IPS-NIHi11 (cell line): ENCODE measurements around the gene FRYL.
"Not testable (repeated sequence)": the region's sequence is repeated elsewhere in the genome, so short reads cannot be mapped to it uniquely, and the experiment has no call there.

ENCODE experiments used
- DNase-seq: peaks from one replicate; pipeline ENCODE4 v3.0.0; 2012; ENCODE audit warnings: mixed read lengths, low spot score

Gene FRYL

DNA sequence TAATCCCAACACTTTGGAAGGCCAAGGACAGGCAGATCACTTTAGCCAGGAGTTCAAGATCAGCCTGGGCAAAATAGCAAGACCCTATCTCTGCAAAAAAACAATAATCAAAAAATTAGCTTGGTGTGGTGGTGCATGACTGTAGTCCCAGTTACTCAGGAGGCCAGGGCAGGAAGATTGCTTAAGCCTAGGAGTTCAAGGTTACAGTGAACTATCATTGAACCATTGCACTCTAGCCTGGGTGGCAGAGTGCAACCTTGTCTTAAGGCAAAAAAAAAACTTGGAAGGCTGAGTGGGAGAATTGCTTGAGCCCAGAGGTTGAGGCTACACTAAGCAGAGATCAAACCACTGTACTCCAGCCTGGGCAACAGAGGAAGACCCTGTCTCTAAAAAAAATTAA lies 5.2 kb upstream of the FRYL start:
- no peak for DNase-seq

DNA sequence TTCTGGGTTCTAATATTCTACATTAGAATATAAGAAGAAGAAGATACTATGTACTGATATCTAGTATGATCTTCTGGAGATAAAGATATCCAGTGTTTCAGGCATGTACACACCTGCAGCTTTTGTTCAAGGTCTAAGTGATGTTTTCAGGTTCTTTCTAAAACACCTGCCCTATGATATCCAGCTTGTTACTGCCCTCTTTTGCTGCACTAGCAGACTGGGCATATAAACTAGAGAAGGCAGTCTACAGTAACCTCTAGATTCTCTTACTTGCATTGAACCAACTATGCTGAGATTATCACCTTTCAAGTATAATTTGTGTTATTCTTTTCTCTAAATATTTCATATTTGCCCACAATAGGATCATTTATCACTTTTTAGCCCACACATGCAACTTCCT lies 1.9 kb upstream of the FRYL start:
- no peak for DNase-seq

DNA sequence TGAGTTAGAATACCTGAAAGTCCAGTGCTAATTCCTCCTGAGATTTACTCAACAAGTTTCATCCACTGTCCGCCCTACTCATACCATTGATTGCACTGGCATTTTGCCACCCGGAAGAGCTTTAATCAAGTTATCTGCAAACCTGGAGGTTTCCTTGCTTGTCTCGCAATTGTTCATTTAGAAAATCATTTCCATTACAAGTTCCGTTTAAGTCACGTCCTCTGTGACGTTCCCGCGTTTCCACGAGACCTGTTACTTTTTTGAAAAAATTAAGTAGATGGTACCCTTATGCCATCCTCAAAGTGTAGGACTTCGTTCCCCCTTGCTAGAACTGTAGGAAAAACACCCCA lies 761 bp upstream of the FRYL start:
- no peak for DNase-seq

DNA sequence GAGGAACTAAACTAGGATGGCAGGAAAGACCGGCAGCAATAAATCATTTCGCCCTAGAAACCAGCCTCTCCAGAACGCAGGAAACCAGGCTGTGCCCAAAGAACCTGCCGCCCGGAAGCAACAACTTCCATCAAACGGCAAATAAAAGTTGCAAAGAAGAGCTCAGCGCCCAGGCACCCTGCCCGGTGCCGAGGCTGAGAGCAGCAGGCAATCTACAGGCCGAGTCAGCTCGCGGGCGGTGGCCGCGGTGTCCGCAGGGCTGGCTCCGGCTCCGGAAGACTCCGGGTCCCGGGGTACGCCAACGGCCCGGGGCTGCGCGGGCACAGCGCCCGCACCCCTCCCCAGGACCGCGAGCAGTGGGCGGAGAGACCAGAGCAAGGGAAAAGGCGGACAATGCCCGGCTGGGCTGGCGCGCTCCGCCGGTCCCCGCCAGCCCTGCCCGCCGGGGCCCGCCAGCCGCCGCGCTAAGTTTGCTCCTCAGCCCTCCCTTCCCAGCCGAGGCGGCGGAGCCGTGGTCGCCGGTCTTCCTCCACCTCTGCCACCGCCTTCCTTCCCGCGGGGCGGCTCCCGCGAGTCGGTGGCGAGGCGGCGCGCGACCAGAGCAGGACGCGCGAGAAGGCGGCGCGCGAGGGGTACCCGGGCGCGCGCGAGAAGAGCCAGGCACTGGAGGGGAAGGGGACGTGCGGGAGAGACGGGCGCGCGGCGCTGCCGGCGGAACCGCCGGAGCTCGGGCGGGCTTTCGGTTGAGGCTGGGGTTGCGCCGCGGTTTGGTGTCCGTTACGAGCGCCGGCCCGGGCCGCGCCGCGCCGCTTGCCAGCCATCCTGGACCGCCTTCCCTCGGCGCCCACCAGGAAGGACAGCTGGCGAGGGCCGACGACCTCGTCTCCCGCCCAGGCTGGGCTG lies 733 bp downstream of the FRYL start:
- DNase-seq: peak; percentile 73

DNA sequence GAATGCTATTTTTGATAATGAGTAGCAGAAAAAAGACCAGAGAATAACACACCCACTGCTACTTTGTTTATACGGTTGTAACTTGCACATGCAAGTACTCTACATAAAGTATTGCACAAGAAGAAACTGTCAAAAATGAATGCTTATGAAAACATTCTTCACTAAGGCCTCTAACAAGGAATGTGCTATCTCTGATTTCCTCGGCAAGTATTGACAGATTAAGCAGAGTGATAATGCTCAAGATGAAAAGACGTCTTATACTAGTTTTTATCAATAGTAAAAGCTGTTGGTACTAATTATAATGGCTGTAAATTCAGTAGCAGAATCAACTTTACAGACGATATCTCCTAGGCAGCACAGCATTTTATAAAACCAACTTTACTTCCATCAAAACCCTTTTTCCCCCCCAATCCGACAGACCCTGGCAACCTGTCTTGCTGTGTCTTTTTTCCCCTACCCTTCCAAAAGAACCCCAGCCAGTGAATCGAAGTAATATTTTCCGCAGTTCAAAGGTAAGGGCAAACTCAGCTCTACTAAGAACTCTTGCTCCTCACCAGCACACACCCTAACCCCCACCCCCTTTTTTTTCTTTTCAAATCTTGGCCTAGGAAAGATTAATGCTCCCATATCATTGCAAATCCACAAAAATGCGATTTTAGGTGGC lies 1.5 kb downstream of the FRYL start:
- DNase-seq: no peak

DNA sequence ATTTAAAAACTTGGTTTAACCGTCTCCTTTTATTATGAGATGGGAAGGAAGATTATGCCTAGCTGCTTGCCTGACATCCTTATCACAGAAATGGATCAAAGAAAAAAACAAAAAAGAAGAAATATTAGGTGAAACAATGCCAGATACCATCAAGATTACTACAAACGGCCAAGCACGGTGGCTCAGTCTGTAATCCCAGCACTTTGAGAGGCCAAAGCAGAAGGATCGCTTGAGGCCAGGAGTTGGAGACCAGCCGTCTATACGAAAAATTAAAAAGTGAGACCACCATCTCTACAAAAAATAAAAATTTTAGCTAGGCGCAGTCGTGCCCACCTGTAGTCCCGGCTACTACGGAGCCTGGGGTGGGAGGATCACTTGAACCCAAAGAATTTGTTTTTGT lies 2.3 kb downstream of the FRYL start:
- DNase-seq: no peak

DNA sequence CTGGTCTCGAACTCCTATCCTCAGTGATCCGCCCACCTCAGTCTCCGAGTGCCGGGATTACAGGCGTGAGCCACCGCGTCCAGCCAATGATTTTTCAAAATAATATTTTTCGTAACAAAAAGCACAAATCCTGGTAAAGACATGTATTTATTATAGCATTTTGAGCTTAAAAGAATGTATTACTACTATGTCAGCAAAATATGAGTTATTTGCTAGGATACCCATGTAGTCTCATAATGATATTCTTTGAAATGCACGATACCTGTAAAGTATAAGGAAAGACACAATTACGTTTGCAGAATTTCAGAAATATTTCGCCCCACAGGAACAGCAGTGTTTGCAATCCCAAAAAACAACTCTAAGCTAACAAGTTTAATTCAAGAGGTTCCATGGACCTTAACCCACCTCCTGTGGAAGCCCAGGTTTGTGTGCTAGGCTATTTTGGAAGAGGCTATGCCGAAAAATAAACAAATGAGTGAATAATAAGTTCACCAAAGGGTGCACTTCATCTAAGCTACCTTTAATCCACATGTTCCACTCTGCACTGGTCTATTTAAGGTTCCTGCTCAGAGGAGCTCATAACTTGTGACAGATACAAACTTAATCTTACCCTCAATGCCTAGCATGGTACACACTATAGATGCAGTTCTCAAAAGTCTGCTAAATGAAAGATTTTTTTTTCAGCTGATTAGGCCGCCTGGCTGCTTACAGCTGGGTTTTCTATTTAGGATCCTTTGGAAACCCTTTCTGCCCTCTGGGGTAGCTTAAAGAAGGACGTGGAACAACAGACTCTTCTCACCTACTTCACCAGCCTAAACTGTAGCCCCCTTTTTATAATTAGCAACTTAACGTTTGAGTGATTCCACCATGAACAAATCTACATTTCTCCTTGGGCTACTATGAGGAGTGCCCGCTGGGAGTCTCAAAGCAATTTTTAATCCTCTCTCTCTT lies 5.0 kb downstream of the FRYL start:
- DNase-seq: no peak

DNA sequence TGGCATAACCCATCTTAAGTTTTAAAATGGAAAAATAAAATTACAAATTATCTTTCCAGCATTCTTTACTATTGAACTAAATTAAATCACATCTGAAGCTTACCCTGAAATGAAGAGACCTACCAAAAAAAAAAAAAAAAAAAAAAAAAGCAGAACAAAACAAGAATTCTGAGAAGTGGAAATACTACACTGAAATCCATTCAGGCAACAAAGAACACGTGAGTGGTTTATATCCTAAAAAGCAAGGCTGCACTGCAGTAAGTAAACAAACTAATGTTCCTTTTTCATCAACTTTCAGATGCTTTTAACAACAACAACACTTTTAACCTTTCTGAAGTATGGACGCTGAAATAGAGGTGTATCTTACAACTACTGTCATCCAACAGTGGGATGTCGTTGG lies 7.5 kb downstream of the FRYL start:
- no peak for DNase-seq

DNA sequence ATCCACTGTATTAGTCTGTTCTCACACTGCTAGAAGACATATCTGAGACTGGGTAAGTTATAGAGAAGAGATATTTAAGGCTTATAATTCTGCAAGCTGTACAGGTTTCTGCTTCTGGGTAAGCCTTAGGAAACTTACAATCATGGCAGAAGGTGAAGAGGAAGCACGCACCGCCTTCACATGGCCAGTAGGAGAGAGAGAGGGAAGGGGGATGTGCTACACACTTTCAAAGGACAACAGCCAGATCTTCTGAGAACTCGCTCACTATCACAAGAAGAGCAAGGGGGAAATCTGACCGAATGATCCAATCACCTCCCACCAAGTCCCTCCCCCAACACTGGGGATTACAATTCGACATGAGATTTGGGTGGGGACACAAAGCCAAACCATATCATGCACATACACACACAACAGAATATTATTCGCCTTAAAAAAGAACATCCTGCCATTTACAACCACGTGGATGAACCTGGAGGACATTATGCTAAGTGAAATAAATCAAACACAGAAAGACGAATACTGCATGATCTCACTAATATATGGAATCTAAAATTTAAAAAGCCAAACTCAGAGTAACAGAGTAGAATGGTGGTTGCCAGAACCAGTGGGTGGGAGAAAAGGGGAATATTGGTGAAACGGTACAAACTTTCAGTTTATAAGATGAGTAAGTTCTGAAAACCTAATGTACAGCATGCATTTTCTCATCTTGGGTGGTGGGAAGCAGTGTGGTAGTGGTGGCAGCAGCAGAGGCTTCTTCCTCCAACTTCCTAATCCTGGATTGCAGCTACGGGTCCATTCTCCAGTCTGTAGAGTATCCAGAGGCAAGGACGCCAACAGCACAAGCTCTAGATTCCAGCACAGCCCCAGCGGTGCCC lies 12.8 kb downstream of the FRYL start:
- DNase-seq: no peak

DNA sequence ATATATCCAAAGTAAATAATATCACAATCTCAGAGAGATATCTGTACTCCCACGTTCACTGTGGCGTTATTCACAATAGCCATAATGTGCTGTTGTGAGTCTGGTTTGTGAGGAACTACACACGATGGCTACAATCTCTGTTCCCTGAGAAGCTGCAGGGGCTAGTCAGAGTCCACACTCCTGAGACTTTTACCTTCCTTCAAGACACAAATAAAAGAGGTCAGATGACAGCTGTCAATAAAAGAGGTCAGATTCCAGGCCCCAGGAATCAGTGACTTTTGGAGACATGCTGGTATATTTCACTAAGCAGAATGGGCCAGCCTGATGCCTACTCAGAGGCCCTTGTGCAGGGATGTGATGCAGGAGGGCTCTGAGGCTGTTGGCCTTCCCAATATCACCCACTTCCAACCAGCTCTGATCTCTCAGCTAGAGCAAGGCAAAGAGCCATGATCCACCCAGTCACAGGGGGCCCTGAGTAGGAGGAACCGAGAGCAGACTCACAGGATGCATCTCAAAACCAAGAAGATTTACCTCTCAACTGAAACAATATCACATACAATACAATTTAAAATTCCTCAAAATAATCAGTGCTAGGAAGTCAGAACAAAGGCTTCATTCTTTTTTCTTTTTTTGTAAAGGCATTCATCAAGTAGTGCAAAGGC lies 13.8 kb downstream of the FRYL start:
- no peak for DNase-seq

DNA sequence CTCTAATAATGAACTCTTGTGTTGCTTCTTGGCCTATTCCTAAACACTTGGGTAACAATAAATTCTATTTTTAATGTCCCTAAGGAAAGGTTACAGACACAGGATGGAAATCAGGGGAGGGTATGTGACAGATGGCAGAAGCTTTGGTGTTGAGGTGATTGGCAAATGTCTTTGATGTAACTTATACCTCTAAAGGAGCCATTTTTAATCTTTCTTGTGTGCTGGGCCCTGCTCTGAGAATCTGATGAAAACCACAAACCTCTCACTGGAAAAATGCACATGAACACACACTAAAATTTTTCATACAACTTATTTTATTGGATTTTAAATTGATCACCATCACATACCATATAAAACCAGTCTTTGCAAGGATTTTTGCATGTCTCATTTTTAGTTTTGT lies 17.7 kb downstream of the FRYL start:
- no peak for DNase-seq

DNA sequence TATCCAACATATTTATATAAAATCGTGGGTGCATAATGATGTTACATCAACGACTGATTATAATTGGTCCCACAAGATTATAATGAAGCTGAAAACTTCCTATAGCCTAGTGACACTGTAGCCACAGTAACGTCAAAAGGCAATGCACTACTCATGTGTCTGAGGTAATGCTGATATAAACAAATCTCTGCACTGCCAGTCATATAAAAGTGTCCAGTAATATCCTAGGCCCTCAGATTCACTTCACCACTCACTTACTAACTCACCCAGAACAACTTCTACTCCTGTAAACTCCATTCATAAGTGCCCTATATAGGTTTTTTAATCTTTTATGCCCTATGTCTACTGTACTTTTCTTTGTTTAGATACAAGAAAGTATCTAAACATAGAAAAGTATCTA lies 18.8 kb downstream of the FRYL start:
- no peak for DNase-seq

DNA sequence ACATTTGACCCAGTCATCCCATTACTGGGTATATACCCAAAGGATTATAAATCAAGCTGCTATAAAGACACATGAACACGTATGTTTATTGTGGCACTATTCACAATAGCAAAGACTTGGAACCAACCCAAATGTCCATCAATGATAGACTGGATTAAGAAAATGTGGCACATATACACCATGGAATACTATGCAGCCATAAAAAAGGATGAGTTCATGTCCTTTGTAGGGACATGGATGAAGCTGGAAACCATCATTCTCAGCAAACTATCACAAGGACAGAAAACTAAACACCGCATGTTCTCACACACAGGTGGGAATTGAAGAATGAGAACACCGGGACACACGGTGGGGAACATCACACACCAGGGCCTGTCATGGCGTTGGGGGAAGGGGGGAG lies 21.4 kb downstream of the FRYL start:
- DNase-seq: not testable (repeated sequence)

DNA sequence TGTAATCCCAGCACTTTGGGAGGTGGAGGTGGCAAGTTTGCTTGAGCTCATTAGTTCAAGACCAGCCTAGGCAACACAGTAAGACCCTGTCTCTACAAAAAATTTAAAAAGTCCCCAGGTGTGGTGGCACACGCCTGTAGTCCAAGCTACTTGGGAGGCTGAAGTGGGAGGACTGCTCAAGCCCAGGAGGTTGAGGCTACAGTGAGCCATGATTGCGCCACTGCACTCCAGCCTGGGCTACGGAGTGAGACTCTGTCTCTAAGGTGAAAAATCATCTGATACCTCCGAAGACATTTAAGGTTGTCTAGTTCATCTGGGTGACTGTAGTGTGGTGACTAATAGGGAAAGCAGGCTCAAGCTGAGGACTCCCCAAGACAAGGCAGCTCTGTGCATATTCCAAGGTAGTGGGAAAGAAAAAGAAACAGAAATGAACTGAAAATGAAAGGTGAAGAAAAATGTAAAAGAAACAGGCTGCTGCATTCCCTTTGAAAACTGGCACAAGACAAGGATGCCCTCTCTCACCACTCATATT lies 23.3 kb downstream of the FRYL start:
- no peak for DNase-seq

DNA sequence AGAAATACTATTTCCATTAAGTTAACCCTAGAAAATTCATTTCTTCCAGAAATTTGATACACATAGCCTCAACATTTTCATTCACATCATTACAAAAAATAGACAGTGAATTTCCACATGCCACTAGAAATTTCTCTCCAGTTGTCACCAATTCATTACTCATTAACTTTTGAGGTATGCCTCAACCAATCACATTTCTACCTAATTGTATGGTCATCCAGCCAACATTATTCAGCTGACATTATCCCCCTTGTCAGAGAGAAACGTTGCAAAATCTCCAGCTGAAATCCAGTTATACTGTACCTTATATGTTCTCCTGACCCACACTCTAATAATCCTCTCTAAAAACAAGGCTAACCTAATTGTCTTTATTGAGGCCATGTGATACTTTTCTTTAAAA lies 24.8 kb downstream of the FRYL start:
- DNase-seq: no peak

DNA sequence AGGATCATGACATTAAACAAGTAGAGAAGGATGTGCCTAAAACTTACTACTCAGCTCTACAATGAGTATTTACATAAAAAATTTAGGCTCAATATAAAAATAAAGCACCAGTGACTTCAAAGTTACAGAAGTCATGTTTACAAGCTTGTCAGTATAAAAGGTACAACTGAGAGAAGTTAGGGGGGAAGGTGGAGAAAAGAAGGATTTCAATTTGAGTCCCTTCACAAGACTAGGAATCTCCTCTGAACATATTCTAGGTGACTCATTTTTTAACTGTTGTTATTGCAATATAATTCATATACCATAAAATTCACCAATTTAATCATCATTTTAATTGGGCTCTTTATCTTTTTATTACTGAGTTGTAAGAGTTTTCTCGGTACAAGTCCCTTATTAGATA lies 26.9 kb downstream of the FRYL start:
- DNase-seq: no peak

DNA sequence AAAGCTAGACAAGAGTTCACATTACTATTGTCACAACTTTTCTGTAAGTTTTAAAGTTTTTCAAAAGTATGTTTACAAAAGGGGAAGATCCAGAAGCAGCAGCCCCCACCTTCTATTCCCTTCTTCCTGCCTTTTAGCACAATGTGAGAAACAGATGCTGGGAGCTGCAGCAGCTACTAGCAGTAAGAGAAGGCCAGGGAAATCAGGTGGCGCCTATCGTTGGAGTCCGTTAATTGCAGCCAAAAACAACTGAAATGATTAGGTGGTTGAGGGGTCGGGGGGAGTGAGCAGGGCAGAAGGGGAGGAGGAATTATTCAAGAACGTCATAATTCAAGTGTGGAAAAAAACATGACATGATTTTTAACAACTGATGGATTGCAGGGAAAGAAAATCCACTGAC lies 27.4 kb downstream of the FRYL start:
- no peak for DNase-seq

DNA sequence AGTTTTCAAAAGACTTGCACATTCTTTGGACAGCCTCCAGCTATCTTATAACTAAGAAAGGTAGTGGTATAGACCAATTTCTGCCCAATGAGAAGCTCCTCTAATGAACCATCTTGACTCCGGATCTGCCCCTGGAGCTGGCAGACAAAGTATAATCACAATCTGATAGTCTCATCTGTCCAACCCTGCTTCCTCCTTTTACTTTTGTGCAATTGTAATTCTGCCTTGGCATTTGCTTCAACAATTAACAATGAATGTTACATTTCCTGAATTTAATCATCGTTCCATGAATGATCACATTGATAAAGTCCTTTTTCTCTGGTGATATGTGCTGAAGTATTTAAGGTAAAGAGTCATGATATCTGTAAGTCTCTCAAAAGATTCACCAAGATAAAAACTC lies 27.8 kb downstream of the FRYL start:
- no peak for DNase-seq

DNA sequence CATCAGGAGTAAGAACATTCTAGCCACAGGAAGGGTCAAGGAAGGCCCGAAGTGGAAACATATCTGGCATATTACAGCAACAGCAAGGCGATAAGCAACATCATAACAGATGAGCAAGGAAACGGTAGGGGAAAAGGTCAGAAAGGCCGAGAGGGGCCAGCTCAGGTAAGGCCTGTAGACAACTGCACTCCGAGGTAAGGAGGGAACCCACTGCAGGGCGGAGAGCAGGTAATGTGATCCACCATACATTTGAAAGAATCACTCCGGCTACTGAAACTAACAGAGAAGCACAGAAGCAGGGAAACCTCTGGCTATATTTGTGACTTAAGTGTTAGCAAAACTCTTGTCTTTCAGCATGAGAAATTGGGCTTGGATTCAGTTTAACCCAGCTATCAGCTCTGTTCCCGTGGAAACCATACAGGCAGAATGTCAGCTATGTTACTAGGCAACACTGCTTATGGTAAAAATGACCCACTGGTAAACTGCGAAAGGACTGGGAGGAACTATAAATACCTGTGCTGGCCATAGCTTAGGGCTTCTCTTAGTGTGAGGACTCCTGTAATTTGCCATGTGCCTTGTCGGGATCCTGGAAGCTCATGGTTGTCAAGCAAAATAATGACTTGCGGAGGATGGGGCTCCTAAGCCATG lies 31.0 kb downstream of the FRYL start:
- no peak for DNase-seq

DNA sequence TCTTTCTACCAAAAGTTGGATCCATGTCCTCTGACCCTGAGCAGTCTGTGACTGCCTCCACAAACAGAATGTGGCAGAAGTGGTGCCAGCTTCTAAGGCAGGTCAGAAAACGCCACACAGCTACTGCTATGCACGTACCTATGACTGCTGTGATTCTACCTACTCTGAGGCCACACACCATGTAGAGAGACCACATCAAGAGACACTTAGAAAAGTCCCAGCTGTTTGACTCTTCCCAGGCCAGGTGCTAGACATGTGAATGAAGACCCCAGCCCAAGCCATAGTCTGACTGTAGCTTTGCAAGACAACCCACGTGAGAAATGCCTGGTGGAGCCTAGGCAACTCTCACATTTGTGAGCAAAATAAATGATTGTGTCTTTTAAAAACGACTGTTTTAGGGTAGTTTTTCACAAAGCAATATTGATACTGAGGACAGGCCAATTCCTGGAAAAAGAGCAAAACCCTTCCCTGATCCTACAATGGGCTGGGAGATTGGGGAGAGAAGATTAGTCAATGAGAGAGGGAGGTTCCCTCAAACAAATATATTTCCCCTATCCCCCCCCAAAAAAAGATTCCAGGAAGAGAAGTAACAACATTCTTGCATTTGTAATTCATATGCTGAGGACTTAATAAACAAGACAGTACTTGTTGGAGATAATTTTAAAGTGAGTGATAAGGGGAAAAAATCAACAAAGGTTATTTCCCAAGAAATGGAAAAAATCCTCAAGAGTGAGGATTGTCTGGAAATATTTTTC lies 33.3 kb downstream of the FRYL start:
- no peak for DNase-seq
